ENCODE results near the gene FSTL5. TPM values are rescaled to one million over a fixed set of nuclear protein-coding genes. Genes with fewer than 3 reads are reported as not detected.

Gene FSTL5
- total and polyA plus RNA-seq, 2 of the 8 experiments (the other 6 are each of a cell fraction or from before 2014, with no cell fraction given): 0.09 to 0.32 TPM

- Histone ChIP-seq H3K23me2 (ENCODE audit: low read depth, low read length) (no peaks in the 10 kb centered on the region), H2BK5ac (ENCODE audit: low read depth, low read length) (no peak overlapping the region), H3K27me3 (replicated peaks in 1 of 4; ENCODE audit: control insufficient read depth in 3 of 4, extremely low read depth in 1 of 4, insufficient read depth in 3 of 4, low read length in 3 of 4) (no peaks in the 10 kb centered on the region), H2BK120ac (replicated peaks; ENCODE audit: low read depth, low read length) (no peak overlapping the region), H3K9me3 (ENCODE audit: insufficient read depth in 2 of 2, low read depth in 1 of 2, low read length in 1 of 2) (no peaks in the 10 kb centered on the region), H2BK20ac (ENCODE audit: low read length) (no peak overlapping the region), H3K27ac (ENCODE audit: low read depth, low read length) (no peak overlapping the region), H4K20me1 (replicated peaks in 1 of 2; ENCODE audit: control insufficient read depth in 1 of 2, insufficient read depth in 2 of 2, low read length in 2 of 2) (no peaks in the 10 kb centered on the region), H3K18ac (ENCODE audit: extremely low read depth, low read length) (no peak overlapping the region), H3K4me2 (ENCODE audit: insufficient read depth in 1 of 2, low read depth in 2 of 2, low read length in 2 of 2) (no peak overlapping the region), H4K8ac (ENCODE audit: extremely low read depth, insufficient read depth, low read length) (no peak overlapping the region), H2BK12ac (ENCODE audit: low read depth, low read length) (no peak overlapping the region), H3K36me3 (ENCODE audit: control insufficient read depth in 2 of 4, insufficient read depth in 4 of 4, low read length in 3 of 4) (no peaks in the 10 kb centered on the region), H3K4me3 (ENCODE audit: extremely low read depth in 1 of 4, insufficient read depth in 2 of 4, low read depth in 3 of 4, low read length in 4 of 4) (no peak overlapping the region), H3K79me1 (ENCODE audit: low read depth, low read length) (no peaks in the 10 kb centered on the region), H3K4ac (replicated peaks; ENCODE audit: insufficient read length, low read depth, low read length) (no peak overlapping the region), H2AFZ (ENCODE audit: low read length) (no peak overlapping the region), H4K5ac (ENCODE audit: insufficient read length, low read depth, low read length) (no peak overlapping the region), H3K9ac (replicated peaks in 1 of 4; ENCODE audit: extremely low read depth in 1 of 4, low read depth in 3 of 4, low read length in 3 of 4) (no peak overlapping the region), H4K91ac (replicated peaks; ENCODE audit: insufficient read length, low read length) (no peak overlapping the region), H3K23ac (ENCODE audit: insufficient read length) (no peak overlapping the region), H2AK5ac (ENCODE audit: low read depth, low read length) (no peak overlapping the region), H3K56ac (replicated peaks; ENCODE audit: insufficient read length, low read depth, low read length) (no peak overlapping the region), H3K14ac (ENCODE audit: insufficient read length) (no peak overlapping the region), H3K79me2 (ENCODE audit: control insufficient read depth in 1 of 2, insufficient read depth in 2 of 2, low read length in 2 of 2) (no peaks in the 10 kb centered on the region), H3K4me1 (replicated peaks in 1 of 4; ENCODE audit: control insufficient read depth in 3 of 4, insufficient read depth in 4 of 4, low read length in 3 of 4) (no peaks in the 10 kb centered on the region), H2BK15ac (ENCODE audit: low read length) (no peak overlapping the region)
- ChIA-PET CTCF (ENCODE audit: partially characterized antibody) (no interaction called here), POLR2A (ENCODE audit: partially characterized antibody) (interaction anchor here (0.8 kb wide), 1 partner anchor 9 kb away, joined by 3 read pairs; no protein-coding TSS in a partner anchor)
- WGBS, 2 experiments (ENCODE audit: extremely low coverage in 1 of 2, insufficient coverage in 1 of 2, insufficient read length in 1 of 2, insufficient replicate concordance in 2 of 2, low coverage in 1 of 2, low lambda C conversion rate in 2 of 2, missing lambda C conversion rate in 1 of 2): 72% methylated on average over 5 of the region's 5 CpGs; no CpG with 5 or more reads in 1 of the 2 experiments
- DNase-seq (ENCODE audit: low read depth in 1 of 2, low spot score in 2 of 2): no peak
- no peak for FAIRE-seq
- no peak for TF ChIP-seq MAX (IDR thresholded peaks at IDR 0.05)
- no peak for TF ChIP-seq SIRT6 (IDR thresholded peaks at IDR 0.05; ENCODE audit: low read length)
- no peak for TF ChIP-seq ATF2 (IDR thresholded peaks at IDR 0.05; ENCODE audit: low read length)
- no peak for TF ChIP-seq SIN3A (conservative IDR thresholded peaks at IDR 0.05 in 1 of 2, IDR thresholded peaks at IDR 0.05 in 1 of 2; ENCODE audit: low read depth in 1 of 2, low read length in 2 of 2)
- no peak for TF ChIP-seq TCF12 (IDR thresholded peaks at IDR 0.05; ENCODE audit: low read depth, low read length)
- no peak for TF ChIP-seq RBBP5 (IDR thresholded peaks at IDR 0.05; ENCODE audit: borderline replicate concordance, low read depth, low read length)
- no peak for TF ChIP-seq RXRA (IDR thresholded peaks at IDR 0.05; ENCODE audit: insufficient read depth, low read depth, low read length)
Observed at GRCh38 chr4:161767116-161767515, 396.7 kb downstream of the FSTL5 start.

Data from H1 (cell line).